Liver (tissue), 9 donors: Measurements from ENCODE around the gene CAGE1. TPM values are rescaled to one million over a fixed set of nuclear protein-coding genes. Genes with fewer than 3 reads are reported as not detected.
"Not testable (repeated sequence)": the region's sequence is repeated elsewhere in the genome, so short reads cannot be mapped to it uniquely, and the experiment has no call there.

Experiments
- DNase-seq: peaks from one replicate; pipeline ENCODE4 v3.0.0-alpha.2; 2017; ENCODE audit warnings: low spot score
- H3K27ac ChIP-seq, 2 donors: one replicate each; pipeline ENCODE4 v1.7.0; 2013; ENCODE audit warnings: inconsistent platforms in 2 of 2, low read length in 2 of 2, control low read depth in 1 of 2, low read depth in 1 of 2, mild to moderate bottlenecking in 1 of 2
- H3K27me3 ChIP-seq, 4 donors: one replicate each; pipeline versions ENCODE4 v1.6.1 to v1.7.0; 2013; ENCODE audit warnings: low read length in 3 of 4, inconsistent platforms in 1 of 4, mild to moderate bottlenecking in 1 of 4, moderate library complexity in 1 of 4; ENCODE audit not compliant: control insufficient read depth in 4 of 4, insufficient read depth in 4 of 4
- H3K36me3 ChIP-seq, 4 donors: one replicate each; pipeline versions ENCODE4 v1.6.1 to v1.7.0; 2013; ENCODE audit warnings: low read length in 3 of 4, mild to moderate bottlenecking in 3 of 4, low read depth in 1 of 4, moderate library complexity in 1 of 4; ENCODE audit not compliant: control insufficient read depth in 4 of 4, insufficient read depth in 3 of 4
- H3K4me1 ChIP-seq, 4 donors: one replicate each; pipeline versions ENCODE4 v1.6.1 to v1.7.0; 2013; ENCODE audit warnings: low read length in 3 of 4, mild to moderate bottlenecking in 3 of 4, moderate library complexity in 1 of 4; ENCODE audit not compliant: control insufficient read depth in 4 of 4, insufficient read depth in 4 of 4
- H3K4me3 ChIP-seq, 3 donors: one replicate each; pipeline versions ENCODE4 v1.6.1 to v1.7.0; 2013; ENCODE audit warnings: low read length in 3 of 3, control low read depth in 1 of 3, low read depth in 1 of 3, mild to moderate bottlenecking in 1 of 3
- H3K9ac ChIP-seq, 2 donors: one replicate each; pipeline ENCODE4 v1.7.0; 2013; ENCODE audit warnings: low read length in 2 of 2, mild to moderate bottlenecking in 2 of 2, moderate library complexity in 2 of 2, control low read depth in 1 of 2, low read depth in 1 of 2
- H3K9me3 ChIP-seq, 4 donors: one replicate each; pipeline versions ENCODE4 v1.6.1 to v1.7.0; 2013; ENCODE audit warnings: low read length in 3 of 4; ENCODE audit not compliant: control insufficient read depth in 4 of 4
- EGR1 ChIP-seq, 2 donors: IDR thresholded peaks; 2 replicates each; pipeline ENCODE4 v1.6.1; 2016 to 2018; ENCODE audit warnings: antibody characterized with exemption in 2 of 2, low read depth in 2 of 2
- FOXA1 ChIP-seq: IDR thresholded peaks from 2 replicates; pipeline ENCODE4 v1.6.1; 2016; ENCODE audit warnings: antibody characterized with exemption
- FOXA2 ChIP-seq: IDR thresholded peaks from 2 replicates; pipeline ENCODE4 v1.6.1; 2016; ENCODE audit warnings: antibody characterized with exemption
- GABPA ChIP-seq, 2 donors: IDR thresholded peaks in 1 of 2; conservative IDR thresholded peaks in 1 of 2; 2 replicates each; pipeline ENCODE4 v1.6.1; 2016; ENCODE audit warnings: antibody characterized with exemption in 2 of 2, mild to moderate bottlenecking in 1 of 2, moderate library complexity in 1 of 2
- HNF4A ChIP-seq, 2 donors: conservative IDR thresholded peaks; 2 replicates each; pipeline ENCODE4 v1.6.1; 2016; ENCODE audit warnings: antibody characterized with exemption in 2 of 2, mild to moderate bottlenecking in 2 of 2
- HNF4G ChIP-seq: IDR thresholded peaks from 2 replicates; pipeline ENCODE4 v1.6.1; 2016; ENCODE audit warnings: antibody characterized with exemption
- JUND ChIP-seq, 2 donors: IDR thresholded peaks; 2 replicates each; pipeline ENCODE4 v1.6.1; 2016; ENCODE audit warnings: antibody characterized with exemption in 2 of 2
- NR2F2 ChIP-seq: IDR thresholded peaks from 2 replicates; pipeline ENCODE4 v1.6.1; 2016; ENCODE audit warnings: antibody characterized with exemption
- RAD21 ChIP-seq, 2 donors: IDR thresholded peaks; 2 replicates each; pipeline ENCODE4 v1.6.1; 2016; ENCODE audit warnings: antibody characterized with exemption in 2 of 2, mild to moderate bottlenecking in 2 of 2
- SP1 ChIP-seq: IDR thresholded peaks from 2 replicates; pipeline ENCODE4 v1.6.1; 2018; ENCODE audit warnings: antibody characterized with exemption, mild to moderate bottlenecking
- TAF1 ChIP-seq: conservative IDR thresholded peaks from 2 replicates; pipeline ENCODE4 v1.6.1; 2016; ENCODE audit warnings: antibody characterized with exemption, mild to moderate bottlenecking
- YY1 ChIP-seq: IDR thresholded peaks from 2 replicates; pipeline ENCODE4 v1.6.1; 2016; ENCODE audit warnings: antibody characterized with exemption, mild to moderate bottlenecking
- WGBS: extraction: QIAGEN DNeasy Blood & Tissue Kit; methylation state at CpG from one replicate; pipeline ENCODE4 v1.1.7; 2013; 5-methylcytosine and 5-hydroxymethylcytosine counted together
- polyA plus RNA-seq, 2 donors: library from polyadenylated mRNA; stranded (reverse) in 1 of 2; unstranded in 1 of 2; fragments of 200-250 nt in 1 of 2; fragments of >200 nt in 1 of 2; fragmentation: Nextera tagmentation in 1 of 2; extraction: Ambion mirVana in 1 of 2; gene quantifications; one replicate each; pipeline versions ENCODE4 v1.2.1 to v1.2.3, GENCODE V29; 2013 to 2015
- total RNA-seq, 2 donors: library from RNA; depleted of rRNA; stranded (reverse); fragments of >200 nt; gene quantifications; one replicate each; pipeline ENCODE4 v1.2.3, GENCODE V29; 2014
- TF ChIP-seq, protein P1 (sequence below): fragments of 150-350 bp; IDR thresholded peaks from 2 replicates; pipeline ENCODE4 v1.5.1; 2017; ENCODE audit warnings: improper control_type of control experiment, low read depth, low read length; ENCODE audit not compliant: missing input control
- TF ChIP-seq, protein P2 (sequence below): IDR thresholded peaks from 2 replicates; pipeline ENCODE4 v1.6.1; 2016; ENCODE audit warnings: antibody characterized with exemption
- TF ChIP-seq, protein P3 (sequence below): IDR thresholded peaks from 2 replicates; pipeline ENCODE4 v1.6.1; 2016; ENCODE audit warnings: antibody characterized with exemption, mild to moderate bottlenecking
- donor health status: healthy.
- donor health status: healthy.
- donor health status: healthy.
- donor health status: healthy.
- donor health status: healthy.

Gene CAGE1
- total and polyA plus RNA-seq, 4 donors, result 0.08 TPM; not detected in 3

DNA sequence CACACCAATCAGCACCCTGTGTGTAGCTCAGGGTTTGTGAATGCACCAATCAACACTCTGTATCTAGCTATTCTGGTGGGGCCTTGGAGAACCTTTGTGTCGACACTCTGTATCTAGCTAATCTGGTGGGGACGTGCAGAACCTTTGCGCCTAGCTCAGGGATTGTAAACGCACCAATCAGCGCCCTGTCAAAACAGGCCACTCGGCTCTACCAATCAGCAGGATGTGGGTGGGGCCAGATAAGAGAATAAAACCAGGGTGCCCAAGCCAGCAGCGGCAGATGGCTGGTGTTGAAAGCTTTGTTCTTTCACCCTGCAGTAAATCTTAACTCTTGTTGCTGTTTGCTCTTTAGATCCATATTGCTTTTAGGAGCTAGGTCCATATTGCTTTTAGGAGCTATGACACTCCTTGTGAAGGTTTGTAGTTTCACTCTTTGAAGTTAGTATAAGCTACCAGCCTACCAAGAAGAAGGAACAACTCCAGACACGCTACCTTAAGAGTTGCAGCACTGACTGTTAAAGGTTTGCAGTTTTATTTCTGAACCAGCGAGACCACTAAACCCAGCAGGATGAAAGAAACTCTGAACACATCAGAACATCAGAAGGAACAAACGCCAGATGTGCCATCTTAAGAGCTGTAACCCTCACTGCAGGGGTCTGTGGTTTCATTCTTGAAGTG lies 44.6 kb downstream of the CAGE1 start:
- H3K27me3 ChIP-seq, DNase-seq, H3K4me3 ChIP-seq, H3K36me3 ChIP-seq, H3K9ac ChIP-seq, H3K27ac ChIP-seq, H3K4me1 ChIP-seq, H3K9me3 ChIP-seq: not testable (repeated sequence)
- WGBS, result 90% methylated on average over 10 of the region's 10 CpGs

DNA sequence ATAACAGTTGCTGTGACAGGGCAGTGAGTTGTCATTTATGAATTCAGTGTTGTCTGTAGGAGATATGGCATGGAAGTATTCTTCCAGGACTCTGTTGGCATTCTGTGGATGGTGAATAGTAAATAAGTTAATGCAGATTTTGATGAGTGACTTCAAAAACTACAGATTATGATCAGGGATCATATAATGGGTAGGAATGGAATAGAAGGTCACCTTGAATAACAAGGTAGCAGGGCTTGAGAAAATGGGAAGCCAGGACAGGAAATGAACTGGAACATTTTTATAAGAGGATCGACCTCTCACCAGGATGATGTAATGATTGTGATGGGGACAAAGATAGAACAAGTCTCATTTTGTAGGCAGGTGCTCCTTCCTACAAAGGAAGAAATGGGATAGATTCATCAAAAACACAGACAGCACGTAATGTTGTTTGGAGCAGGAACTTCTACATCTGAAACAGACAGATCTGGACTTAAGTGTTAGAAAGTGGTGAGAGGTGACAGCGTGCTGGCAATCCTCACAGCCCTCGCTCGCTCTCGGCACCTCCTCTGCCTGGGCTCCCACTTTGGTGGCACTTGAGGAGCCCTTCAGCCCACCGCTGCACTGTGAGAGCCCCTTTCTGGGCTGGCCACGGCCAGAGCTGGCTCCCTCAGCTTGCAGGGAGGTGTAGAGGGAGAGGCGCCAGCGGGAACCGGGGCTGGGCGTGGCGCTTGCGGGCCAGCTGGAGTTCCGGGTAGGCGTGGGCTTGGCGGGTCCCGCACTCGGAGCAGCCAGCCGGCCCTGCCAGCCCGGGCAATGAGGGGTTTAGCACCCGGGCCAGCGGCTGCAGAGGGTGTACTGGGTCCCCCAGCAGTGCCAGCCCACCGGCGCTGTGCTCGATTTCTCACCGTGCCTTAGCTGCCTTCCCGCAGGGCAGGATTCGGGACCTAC lies 45.7 kb downstream of the CAGE1 start:
- no peak for DNase-seq
- Histone ChIP-seq H3K4me1 (no peaks in the 10 kb centered on the region), H3K9me3 (no peaks in the 10 kb centered on the region), H3K27ac (no peak overlapping the region), H3K27me3 (no peaks in the 10 kb centered on the region), H3K9ac (no peak overlapping the region), H3K4me3 (no peak overlapping the region), H3K36me3 (no peaks in the 10 kb centered on the region)
- WGBS, result 92% methylated on average over 29 of the region's 29 CpGs
- TF ChIP-seq JUND (IDR thresholded peaks at IDR 0.05) (no peak), FOXA1 (no peak), RAD21 (IDR thresholded peaks at IDR 0.05) (no peak), TAF1 (no peak), SP1 (no peak), HNF4G (no peak), NR2F2 (no peak), GABPA (IDR thresholded peaks at IDR 0.05 in 1 of 2, conservative IDR thresholded peaks at IDR 0.05 in 1 of 2) (no peak), FOXA2 (no peak), EGR1 (IDR thresholded peaks at IDR 0.05; ENCODE audit: low read depth in 2 of 2) (no peak), HNF4A (conservative IDR thresholded peaks at IDR 0.05) (no peak), YY1 (no peak)
- TF ChIP-seq, protein P1, sequence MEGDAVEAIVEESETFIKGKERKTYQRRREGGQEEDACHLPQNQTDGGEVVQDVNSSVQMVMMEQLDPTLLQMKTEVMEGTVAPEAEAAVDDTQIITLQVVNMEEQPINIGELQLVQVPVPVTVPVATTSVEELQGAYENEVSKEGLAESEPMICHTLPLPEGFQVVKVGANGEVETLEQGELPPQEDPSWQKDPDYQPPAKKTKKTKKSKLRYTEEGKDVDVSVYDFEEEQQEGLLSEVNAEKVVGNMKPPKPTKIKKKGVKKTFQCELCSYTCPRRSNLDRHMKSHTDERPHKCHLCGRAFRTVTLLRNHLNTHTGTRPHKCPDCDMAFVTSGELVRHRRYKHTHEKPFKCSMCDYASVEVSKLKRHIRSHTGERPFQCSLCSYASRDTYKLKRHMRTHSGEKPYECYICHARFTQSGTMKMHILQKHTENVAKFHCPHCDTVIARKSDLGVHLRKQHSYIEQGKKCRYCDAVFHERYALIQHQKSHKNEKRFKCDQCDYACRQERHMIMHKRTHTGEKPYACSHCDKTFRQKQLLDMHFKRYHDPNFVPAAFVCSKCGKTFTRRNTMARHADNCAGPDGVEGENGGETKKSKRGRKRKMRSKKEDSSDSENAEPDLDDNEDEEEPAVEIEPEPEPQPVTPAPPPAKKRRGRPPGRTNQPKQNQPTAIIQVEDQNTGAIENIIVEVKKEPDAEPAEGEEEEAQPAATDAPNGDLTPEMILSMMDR, result no peak
- TF ChIP-seq, protein P2, sequence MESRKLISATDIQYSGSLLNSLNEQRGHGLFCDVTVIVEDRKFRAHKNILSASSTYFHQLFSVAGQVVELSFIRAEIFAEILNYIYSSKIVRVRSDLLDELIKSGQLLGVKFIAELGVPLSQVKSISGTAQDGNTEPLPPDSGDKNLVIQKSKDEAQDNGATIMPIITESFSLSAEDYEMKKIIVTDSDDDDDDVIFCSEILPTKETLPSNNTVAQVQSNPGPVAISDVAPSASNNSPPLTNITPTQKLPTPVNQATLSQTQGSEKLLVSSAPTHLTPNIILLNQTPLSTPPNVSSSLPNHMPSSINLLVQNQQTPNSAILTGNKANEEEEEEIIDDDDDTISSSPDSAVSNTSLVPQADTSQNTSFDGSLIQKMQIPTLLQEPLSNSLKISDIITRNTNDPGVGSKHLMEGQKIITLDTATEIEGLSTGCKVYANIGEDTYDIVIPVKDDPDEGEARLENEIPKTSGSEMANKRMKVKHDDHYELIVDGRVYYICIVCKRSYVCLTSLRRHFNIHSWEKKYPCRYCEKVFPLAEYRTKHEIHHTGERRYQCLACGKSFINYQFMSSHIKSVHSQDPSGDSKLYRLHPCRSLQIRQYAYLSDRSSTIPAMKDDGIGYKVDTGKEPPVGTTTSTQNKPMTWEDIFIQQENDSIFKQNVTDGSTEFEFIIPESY, result no peak
- TF ChIP-seq, protein P3, sequence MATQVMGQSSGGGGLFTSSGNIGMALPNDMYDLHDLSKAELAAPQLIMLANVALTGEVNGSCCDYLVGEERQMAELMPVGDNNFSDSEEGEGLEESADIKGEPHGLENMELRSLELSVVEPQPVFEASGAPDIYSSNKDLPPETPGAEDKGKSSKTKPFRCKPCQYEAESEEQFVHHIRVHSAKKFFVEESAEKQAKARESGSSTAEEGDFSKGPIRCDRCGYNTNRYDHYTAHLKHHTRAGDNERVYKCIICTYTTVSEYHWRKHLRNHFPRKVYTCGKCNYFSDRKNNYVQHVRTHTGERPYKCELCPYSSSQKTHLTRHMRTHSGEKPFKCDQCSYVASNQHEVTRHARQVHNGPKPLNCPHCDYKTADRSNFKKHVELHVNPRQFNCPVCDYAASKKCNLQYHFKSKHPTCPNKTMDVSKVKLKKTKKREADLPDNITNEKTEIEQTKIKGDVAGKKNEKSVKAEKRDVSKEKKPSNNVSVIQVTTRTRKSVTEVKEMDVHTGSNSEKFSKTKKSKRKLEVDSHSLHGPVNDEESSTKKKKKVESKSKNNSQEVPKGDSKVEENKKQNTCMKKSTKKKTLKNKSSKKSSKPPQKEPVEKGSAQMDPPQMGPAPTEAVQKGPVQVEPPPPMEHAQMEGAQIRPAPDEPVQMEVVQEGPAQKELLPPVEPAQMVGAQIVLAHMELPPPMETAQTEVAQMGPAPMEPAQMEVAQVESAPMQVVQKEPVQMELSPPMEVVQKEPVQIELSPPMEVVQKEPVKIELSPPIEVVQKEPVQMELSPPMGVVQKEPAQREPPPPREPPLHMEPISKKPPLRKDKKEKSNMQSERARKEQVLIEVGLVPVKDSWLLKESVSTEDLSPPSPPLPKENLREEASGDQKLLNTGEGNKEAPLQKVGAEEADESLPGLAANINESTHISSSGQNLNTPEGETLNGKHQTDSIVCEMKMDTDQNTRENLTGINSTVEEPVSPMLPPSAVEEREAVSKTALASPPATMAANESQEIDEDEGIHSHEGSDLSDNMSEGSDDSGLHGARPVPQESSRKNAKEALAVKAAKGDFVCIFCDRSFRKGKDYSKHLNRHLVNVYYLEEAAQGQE, result no peak
